GM12891 (cell line): ENCODE data around the gene FZR1.

ENCODE experiments used
- PAX5 ChIP-seq: IDR thresholded peaks from 2 replicates; pipeline ENCODE4 v1.6.1; 2011; ENCODE audit warnings: low read length, moderate library complexity, mild to moderate bottlenecking; ENCODE audit not compliant: insufficient read depth, severe bottlenecking
- POLR2A ChIP-seq: IDR thresholded peaks from 2 replicates; pipeline ENCODE4 v1.6.1; 2011; ENCODE audit warnings: low read depth, low read length, control low read depth
- POLR2AphosphoS5 ChIP-seq: IDR thresholded peaks from 2 replicates; pipeline ENCODE4 v1.6.1; 2011; ENCODE audit warnings: low read depth, low read length, control low read depth
- SPI1 ChIP-seq: IDR thresholded peaks from 2 replicates; pipeline ENCODE4 v1.6.1; 2011; ENCODE audit warnings: low read depth, low read length, control low read depth
- TAF1 ChIP-seq: IDR thresholded peaks from 2 replicates; pipeline ENCODE4 v1.6.1; 2011; ENCODE audit warnings: low read depth, low read length, control low read depth

DNA sequence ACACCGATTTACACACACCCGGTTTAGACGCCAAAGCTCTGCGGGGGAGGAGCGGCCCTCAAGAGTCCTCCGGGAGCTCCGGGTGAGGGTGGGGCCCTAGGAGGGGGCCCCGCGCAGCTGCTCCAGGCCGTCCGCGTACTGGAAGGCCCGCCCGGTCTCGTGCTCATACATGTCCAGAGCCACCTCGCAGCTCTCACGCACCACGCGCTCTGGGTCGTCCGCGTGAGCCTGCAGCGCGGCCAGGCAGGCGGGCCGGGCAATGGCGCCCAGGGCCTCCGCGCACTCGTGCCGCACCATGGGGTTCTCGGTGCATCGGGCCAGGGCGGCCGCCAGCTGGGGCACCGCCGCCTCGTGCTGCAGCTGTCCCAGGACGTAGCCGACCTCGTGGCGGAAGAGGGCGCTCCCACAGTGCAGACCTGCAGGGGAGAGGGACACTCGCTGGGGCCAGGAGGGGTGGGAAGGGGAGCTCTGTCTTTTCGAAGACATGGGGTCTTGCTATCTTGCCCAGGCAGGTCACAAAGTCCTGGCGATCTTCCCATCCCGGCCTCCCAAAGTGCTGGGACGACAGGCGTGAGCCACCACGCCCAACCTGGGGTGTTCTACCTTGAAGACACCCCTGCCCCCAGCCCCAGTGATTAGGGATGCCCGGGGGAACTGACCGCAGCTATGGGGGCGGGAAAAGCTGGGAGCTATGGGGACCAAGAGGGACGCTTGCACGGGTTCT, 14.6 kb upstream of the FZR1 start:
- TF ChIP-seq PAX5 (no peak), POLR2AphosphoS5 (no peak), POLR2A (no peak), TAF1 (no peak), SPI1 (no peak)
